Measurements from ENCODE around the gene HCRTR1.

- TF ChIP-seq SPI1 (IDR thresholded peaks at IDR 0.05; ENCODE audit: low read depth, low read length), result no peak
- TF ChIP-seq POLR2A (IDR thresholded peaks at IDR 0.05; ENCODE audit: low read depth, low read length), result no peak
- TF ChIP-seq POLR2AphosphoS5 (IDR thresholded peaks at IDR 0.05; ENCODE audit: low read depth, low read length), result no peak; the same call in 1 of the 2 replicates
- TF ChIP-seq TAF1 (IDR thresholded peaks at IDR 0.05; ENCODE audit: low read depth, low read length), result no peak
- TF ChIP-seq PAX5 (IDR thresholded peaks at IDR 0.05; ENCODE audit: insufficient read depth, low read length, severe bottlenecking), result no peak
These were observed 4.6 kb downstream of the HCRTR1 start for GRCh38 chr1:31621847-31622730.
